Measurements from ENCODE around the gene MED25. TPM values are rescaled to one million over a fixed set of nuclear protein-coding genes. Genes with fewer than 3 reads are reported as not detected.

Gene MED25
- total RNA-seq, 1 experiment from 2014 or later = 37.8 TPM

DNA sequence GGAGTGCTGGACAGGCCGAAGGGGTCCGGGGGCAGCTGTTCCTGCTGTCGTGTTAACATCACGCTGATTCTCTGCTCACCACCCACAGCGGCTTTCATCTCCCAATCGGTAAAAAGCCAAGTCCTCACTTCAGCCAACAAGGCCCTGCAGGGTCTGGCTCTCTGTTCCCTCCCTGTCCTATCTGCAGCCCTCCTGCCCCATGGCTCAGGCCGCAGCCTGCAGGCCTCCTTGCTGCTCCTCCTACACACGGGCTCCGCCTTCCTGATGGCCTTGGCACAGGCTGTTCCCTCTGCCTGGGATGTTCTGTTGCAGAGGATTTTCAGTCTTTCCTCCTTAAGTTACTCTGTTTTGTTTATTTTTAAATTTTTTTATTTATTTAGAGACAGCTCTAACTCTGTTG is 27.2 kb upstream of the MED25 start:
- Histone ChIP-seq H3K4me2 (ENCODE audit: low read depth, low read length, poor library complexity, severe bottlenecking) (no peak overlapping the region), H3K36me3 (ENCODE audit: insufficient read depth, low read length) (peaks cover 12% of the 10 kb centered on the region; the same call in 1 of the 2 replicates), H3K27me3 (ENCODE audit: low read length) (no peaks in the 10 kb centered on the region), H3K27ac (ENCODE audit: low read length) (no peak overlapping the region), H2AFZ (ENCODE audit: low read length) (no peak overlapping the region), H4K20me1 (ENCODE audit: insufficient read depth, low read depth, low read length) (peaks cover 6% of the 10 kb centered on the region; the same call in 1 of the 2 replicates), H3K9me2 (replicated peaks; ENCODE audit: insufficient read depth, low read length) (no peaks in the 10 kb centered on the region), H3K9me3 (ENCODE audit: low read length) (no peaks in the 10 kb centered on the region), H3K9ac (ENCODE audit: low read length) (no peak overlapping the region), H3K4me1 (ENCODE audit: low read length) (no peaks in the 10 kb centered on the region), H3K79me2 (ENCODE audit: low read length) (peaks cover 22% of the 10 kb centered on the region), H3K4me3 (ENCODE audit: low read length) (no peak overlapping the region)
- no peak for DNase-seq

DNA sequence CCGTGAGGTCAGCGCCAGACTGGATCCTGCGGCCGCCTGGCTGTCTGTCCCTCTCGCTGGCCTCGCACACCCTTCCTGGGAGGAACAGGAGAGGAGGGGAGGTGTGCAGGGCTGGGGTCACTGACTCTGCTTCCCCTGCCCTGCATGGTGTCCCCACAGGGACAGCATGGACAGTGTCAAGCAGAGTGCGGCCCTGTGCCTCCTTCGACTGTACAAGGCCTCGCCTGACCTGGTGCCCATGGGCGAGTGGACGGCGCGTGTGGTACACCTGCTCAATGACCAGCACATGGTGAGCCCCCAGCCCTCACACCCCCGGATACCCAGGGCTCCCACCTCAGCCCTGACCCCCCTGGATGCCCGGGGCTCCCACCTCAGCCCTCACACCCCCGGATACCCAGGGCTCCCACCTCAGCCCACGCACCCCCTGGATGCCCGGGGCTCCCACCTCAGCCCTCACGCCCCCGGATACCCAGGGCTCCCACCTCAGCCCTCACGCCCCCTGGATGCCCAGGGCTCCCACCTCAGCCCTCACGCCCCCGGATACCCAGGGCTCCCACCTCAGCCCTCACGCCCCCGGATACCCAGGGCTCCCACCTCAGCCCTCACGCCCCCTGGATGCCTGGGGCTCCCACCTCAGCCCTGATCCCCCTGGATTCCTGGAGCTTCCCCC is 26.2 kb upstream of the MED25 start:
- no peak overlapping the region for H3K27ac ChIP-seq (ENCODE audit: low read length)
- H2AFZ ChIP-seq (ENCODE audit: low read length) = no peak overlapping the region
- no peak for DNase-seq
- no peaks in the 10 kb centered on the region for H3K9me2 ChIP-seq (replicated peaks; ENCODE audit: insufficient read depth, low read length)
- peaks cover 15% of the 10 kb centered on the region for H3K79me2 ChIP-seq (ENCODE audit: low read length)
- H3K9ac ChIP-seq (ENCODE audit: low read length) = no peak overlapping the region
- H3K9me3 ChIP-seq (ENCODE audit: low read length) = no peaks in the 10 kb centered on the region
- H3K27me3 ChIP-seq (ENCODE audit: low read length) = no peaks in the 10 kb centered on the region
- no peak overlapping the region for H3K4me3 ChIP-seq (ENCODE audit: low read length)
- no peak overlapping the region for H3K4me2 ChIP-seq (ENCODE audit: low read depth, low read length, poor library complexity, severe bottlenecking)
- H3K4me1 ChIP-seq (ENCODE audit: low read length) = no peaks in the 10 kb centered on the region
- peaks cover 16% of the 10 kb centered on the region; the same call in 1 of the 2 replicates for H3K36me3 ChIP-seq (ENCODE audit: insufficient read depth, low read length)
- H4K20me1 ChIP-seq (ENCODE audit: insufficient read depth, low read depth, low read length) = peaks cover 6% of the 10 kb centered on the region; the same call in 1 of the 2 replicates

DNA sequence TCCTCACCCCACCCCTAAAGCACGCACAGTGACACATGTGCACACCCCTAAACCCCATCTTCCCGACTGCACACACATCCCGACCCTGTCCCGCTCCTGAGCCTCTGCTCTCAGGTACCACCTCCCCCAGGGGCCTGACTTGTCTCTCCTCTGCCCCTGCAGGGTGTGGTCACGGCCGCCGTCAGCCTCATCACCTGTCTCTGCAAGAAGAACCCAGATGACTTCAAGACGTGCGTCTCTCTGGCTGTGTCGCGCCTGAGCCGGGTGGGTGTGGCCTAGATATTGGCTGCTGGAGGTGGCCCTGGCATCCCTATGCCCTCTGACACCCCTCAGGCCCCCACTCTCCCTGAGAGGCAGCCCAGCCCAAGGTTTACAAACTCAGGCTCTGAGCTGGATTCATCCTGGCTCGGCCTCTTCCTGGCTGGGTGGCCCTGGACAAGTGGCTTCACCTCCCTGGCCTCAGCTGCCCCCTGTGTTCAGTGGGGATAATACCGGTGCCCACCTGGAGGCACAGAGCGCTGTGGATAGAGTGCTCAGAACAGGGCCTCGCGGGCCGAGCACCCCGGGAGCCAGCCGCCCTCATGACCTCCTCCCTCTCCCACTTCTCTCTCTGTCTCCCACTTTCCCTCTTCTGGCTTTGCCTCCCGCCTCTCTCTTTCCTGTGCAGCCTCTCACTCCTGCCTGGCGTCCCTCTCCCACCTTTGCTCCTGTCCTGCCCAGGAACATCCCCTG is 25.1 kb upstream of the MED25 start:
- no peaks in the 10 kb centered on the region for H3K4me1 ChIP-seq (ENCODE audit: low read length)
- DNase-seq = no peak
- no peak overlapping the region for H2AFZ ChIP-seq (ENCODE audit: low read length)
- H3K4me2 ChIP-seq (ENCODE audit: low read depth, low read length, poor library complexity, severe bottlenecking) = no peak overlapping the region
- H3K9me2 ChIP-seq (replicated peaks; ENCODE audit: insufficient read depth, low read length) = no peaks in the 10 kb centered on the region
- no peaks in the 10 kb centered on the region for H3K9me3 ChIP-seq (ENCODE audit: low read length)
- H3K36me3 ChIP-seq (ENCODE audit: insufficient read depth, low read length) = peaks cover 16% of the 10 kb centered on the region; the same call in 1 of the 2 replicates
- 0 out of 2 replicates have a peak, but pooled peaks cover 3% of the 10 kb centered on the region for H4K20me1 ChIP-seq (ENCODE audit: insufficient read depth, low read depth, low read length)
- no peak overlapping the region for H3K27ac ChIP-seq (ENCODE audit: low read length)
- no peaks in the 10 kb centered on the region for H3K27me3 ChIP-seq (ENCODE audit: low read length)
- H3K4me3 ChIP-seq (ENCODE audit: low read length) = no peak overlapping the region
- H3K79me2 ChIP-seq (ENCODE audit: low read length) = peaks cover 12% of the 10 kb centered on the region
- no peak overlapping the region for H3K9ac ChIP-seq (ENCODE audit: low read length)

DNA sequence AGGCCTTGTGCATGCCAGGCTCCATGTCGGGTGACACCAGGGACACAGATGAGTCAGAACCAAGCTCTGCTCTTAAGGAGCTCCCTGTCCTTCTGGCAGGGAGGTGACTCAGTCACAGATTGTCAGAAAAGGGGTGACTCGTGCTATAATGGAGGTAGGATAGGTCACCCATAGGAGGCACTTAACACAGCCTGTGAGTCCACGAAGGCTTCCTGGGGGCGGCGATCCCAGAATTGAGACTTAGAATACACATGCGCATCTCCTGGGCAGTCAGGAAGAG is 24.6 kb upstream of the MED25 start:
- no peak overlapping the region for H3K9ac ChIP-seq (ENCODE audit: low read length)
- H3K36me3 ChIP-seq (ENCODE audit: insufficient read depth, low read length) = peaks cover 16% of the 10 kb centered on the region; the same call in 1 of the 2 replicates

DNA sequence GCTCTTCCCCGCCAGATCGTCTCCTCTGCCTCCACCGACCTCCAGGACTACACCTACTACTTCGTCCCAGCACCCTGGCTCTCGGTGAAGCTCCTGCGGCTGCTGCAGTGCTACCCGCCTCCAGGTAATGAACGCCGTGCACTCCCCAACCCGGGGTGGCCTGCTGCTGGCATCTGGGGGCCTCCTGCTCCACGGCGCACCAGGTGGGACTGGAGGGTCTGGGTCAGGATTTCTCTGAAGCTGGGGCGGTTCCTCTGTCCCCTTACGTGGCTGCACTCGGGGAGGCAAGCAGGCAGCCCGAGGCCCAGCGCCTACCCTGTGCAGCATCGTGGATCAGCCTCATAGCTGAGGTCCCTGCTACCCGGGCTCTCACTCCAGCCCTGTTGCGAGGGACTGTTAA is 22.5 kb upstream of the MED25 start:
- no peaks in the 10 kb centered on the region for H3K9me2 ChIP-seq (replicated peaks; ENCODE audit: insufficient read depth, low read length)
- no peak overlapping the region for H3K9ac ChIP-seq (ENCODE audit: low read length)
- no peak overlapping the region for H2AFZ ChIP-seq (ENCODE audit: low read length)
- 0 out of 2 replicates have a peak, but pooled peaks cover 3% of the 10 kb centered on the region for H4K20me1 ChIP-seq (ENCODE audit: insufficient read depth, low read depth, low read length)
- H3K27ac ChIP-seq (ENCODE audit: low read length) = no peak overlapping the region
- H3K79me2 ChIP-seq (ENCODE audit: low read length) = no peaks in the 10 kb centered on the region
- H3K36me3 ChIP-seq (ENCODE audit: insufficient read depth, low read length) = 0 out of 2 replicates have a peak, but pooled peaks cover 16% of the 10 kb centered on the region
- H3K4me3 ChIP-seq (ENCODE audit: low read length) = no peak overlapping the region
- H3K9me3 ChIP-seq (ENCODE audit: low read length) = no peaks in the 10 kb centered on the region
- H3K4me1 ChIP-seq (ENCODE audit: low read length) = no peaks in the 10 kb centered on the region
- no peak overlapping the region for H3K4me2 ChIP-seq (ENCODE audit: low read depth, low read length, poor library complexity, severe bottlenecking)
- DNase-seq = no peak
- no peaks in the 10 kb centered on the region for H3K27me3 ChIP-seq (ENCODE audit: low read length)

More for the DNA sequence above, 24.6 kb upstream of the MED25 start:
- DNase-seq = no peak
- no peak overlapping the region for H3K27ac ChIP-seq (ENCODE audit: low read length)
- H3K4me1 ChIP-seq (ENCODE audit: low read length) = no peaks in the 10 kb centered on the region
- H3K9me3 ChIP-seq (ENCODE audit: low read length) = no peaks in the 10 kb centered on the region
- H3K4me2 ChIP-seq (ENCODE audit: low read depth, low read length, poor library complexity, severe bottlenecking) = no peak overlapping the region
- no peaks in the 10 kb centered on the region for H3K9me2 ChIP-seq (replicated peaks; ENCODE audit: insufficient read depth, low read length)
- H3K4me3 ChIP-seq (ENCODE audit: low read length) = no peak overlapping the region
- H4K20me1 ChIP-seq (ENCODE audit: insufficient read depth, low read depth, low read length) = 0 out of 2 replicates have a peak, but pooled peaks cover 3% of the 10 kb centered on the region
- no peaks in the 10 kb centered on the region for H3K27me3 ChIP-seq (ENCODE audit: low read length)
- H2AFZ ChIP-seq (ENCODE audit: low read length) = no peak overlapping the region
- H3K79me2 ChIP-seq (ENCODE audit: low read length) = peaks cover 7% of the 10 kb centered on the region

DNA sequence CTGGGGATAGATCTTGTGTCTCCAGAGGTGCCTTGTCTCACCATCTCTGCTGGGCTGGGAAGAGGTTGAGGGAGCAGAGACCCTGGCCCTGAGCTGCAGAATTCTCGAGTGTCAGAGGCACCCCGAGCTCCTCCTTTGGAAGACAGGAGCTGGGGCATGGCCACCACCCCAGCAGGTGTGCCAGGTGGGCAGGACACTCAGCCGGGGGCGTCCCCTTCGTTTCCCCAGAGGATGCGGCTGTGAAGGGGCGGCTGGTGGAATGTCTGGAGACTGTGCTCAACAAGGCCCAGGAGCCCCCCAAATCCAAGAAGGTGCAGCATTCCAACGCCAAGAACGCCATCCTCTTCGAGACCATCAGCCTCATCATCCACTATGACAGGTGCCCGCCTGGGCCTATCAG is 19.5 kb upstream of the MED25 start:
- 0 out of 2 replicates have a peak, but pooled peaks cover 18% of the 10 kb centered on the region for H3K36me3 ChIP-seq (ENCODE audit: insufficient read depth, low read length)
- no peaks in the 10 kb centered on the region for H3K79me2 ChIP-seq (ENCODE audit: low read length)
- no peak for DNase-seq

DNA sequence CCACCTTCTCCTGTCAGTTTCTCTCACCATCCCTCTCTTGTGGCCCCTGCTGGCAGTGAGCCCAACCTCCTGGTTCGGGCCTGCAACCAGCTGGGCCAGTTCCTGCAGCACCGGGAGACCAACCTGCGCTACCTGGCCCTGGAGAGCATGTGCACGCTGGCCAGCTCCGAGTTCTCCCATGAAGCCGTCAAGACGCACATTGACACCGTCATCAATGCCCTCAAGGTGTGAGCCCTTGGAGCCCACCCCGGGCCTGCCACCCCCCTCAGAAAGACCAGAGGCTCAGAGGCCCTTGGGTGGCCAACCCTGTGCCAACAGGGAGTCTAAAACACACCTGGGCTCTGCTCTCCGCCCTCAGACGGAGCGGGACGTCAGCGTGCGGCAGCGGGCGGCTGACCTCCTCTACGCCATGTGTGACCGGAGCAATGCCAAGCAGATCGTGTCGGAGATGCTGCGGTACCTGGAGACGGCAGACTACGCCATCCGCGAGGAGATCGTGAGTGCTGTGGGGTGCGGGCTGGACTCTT is 18.8 kb upstream of the MED25 start:
- Histone ChIP-seq H3K36me3 (ENCODE audit: insufficient read depth, low read length) (0 out of 2 replicates have a peak, but pooled peaks cover 19% of the 10 kb centered on the region), H3K27me3 (ENCODE audit: low read length) (no peaks in the 10 kb centered on the region), H2AFZ (ENCODE audit: low read length) (no peak overlapping the region), H3K4me2 (ENCODE audit: low read depth, low read length, poor library complexity, severe bottlenecking) (no peak overlapping the region), H3K4me3 (ENCODE audit: low read length) (no peak overlapping the region), H3K9ac (ENCODE audit: low read length) (no peak overlapping the region), H3K4me1 (ENCODE audit: low read length) (no peaks in the 10 kb centered on the region), H3K27ac (ENCODE audit: low read length) (no peak overlapping the region), H3K9me2 (replicated peaks; ENCODE audit: insufficient read depth, low read length) (no peaks in the 10 kb centered on the region), H4K20me1 (ENCODE audit: insufficient read depth, low read depth, low read length) (no peaks in the 10 kb centered on the region), H3K9me3 (ENCODE audit: low read length) (no peaks in the 10 kb centered on the region), H3K79me2 (ENCODE audit: low read length) (no peaks in the 10 kb centered on the region)
- DNase-seq = no peak

More for the DNA sequence above, 19.5 kb upstream of the MED25 start:
- Histone ChIP-seq H3K4me3 (ENCODE audit: low read length) (no peak overlapping the region), H2AFZ (ENCODE audit: low read length) (no peak overlapping the region), H3K9me3 (ENCODE audit: low read length) (no peaks in the 10 kb centered on the region), H3K27ac (ENCODE audit: low read length) (no peak overlapping the region), H4K20me1 (ENCODE audit: insufficient read depth, low read depth, low read length) (no peaks in the 10 kb centered on the region), H3K9ac (ENCODE audit: low read length) (no peak overlapping the region), H3K27me3 (ENCODE audit: low read length) (no peaks in the 10 kb centered on the region), H3K9me2 (replicated peaks; ENCODE audit: insufficient read depth, low read length) (no peaks in the 10 kb centered on the region), H3K4me1 (ENCODE audit: low read length) (no peaks in the 10 kb centered on the region), H3K4me2 (ENCODE audit: low read depth, low read length, poor library complexity, severe bottlenecking) (no peak overlapping the region)

DNA sequence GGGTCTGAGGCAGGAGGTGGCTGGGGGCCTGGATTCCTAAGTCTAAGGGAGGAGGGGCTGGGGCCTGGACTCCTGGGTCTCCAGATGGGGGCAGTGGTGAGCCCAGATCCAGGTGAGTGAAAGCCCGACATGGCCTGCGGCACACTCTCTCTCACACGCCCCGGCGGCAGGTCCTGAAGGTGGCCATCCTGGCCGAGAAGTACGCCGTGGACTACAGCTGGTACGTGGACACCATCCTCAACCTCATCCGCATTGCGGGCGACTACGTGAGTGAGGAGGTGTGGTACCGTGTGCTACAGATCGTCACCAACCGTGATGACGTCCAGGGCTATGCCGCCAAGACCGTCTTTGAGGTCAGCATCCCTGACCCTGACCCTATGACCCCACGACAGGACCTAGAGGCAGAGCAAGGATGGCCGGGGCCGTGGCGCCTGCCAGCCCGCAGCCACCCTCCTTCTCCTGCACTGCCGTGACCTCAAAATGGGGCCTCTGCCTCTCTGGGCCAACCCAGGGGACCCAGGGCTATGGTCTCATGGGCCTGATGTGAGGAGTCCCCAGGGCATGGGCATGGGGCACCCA is 18.2 kb upstream of the MED25 start:
- H3K27me3 ChIP-seq (ENCODE audit: low read length) = no peaks in the 10 kb centered on the region
- H2AFZ ChIP-seq (ENCODE audit: low read length) = no peak overlapping the region
- no peaks in the 10 kb centered on the region for H4K20me1 ChIP-seq (ENCODE audit: insufficient read depth, low read depth, low read length)
- H3K27ac ChIP-seq (ENCODE audit: low read length) = no peak overlapping the region
- H3K4me1 ChIP-seq (ENCODE audit: low read length) = no peaks in the 10 kb centered on the region
- H3K4me2 ChIP-seq (ENCODE audit: low read depth, low read length, poor library complexity, severe bottlenecking) = no peak overlapping the region
- no peaks in the 10 kb centered on the region for H3K79me2 ChIP-seq (ENCODE audit: low read length)
- no peaks in the 10 kb centered on the region for H3K9me3 ChIP-seq (ENCODE audit: low read length)
- no peak overlapping the region for H3K9ac ChIP-seq (ENCODE audit: low read length)
- 0 out of 2 replicates have a peak, but pooled peaks cover 23% of the 10 kb centered on the region for H3K36me3 ChIP-seq (ENCODE audit: insufficient read depth, low read length)
- DNase-seq = peak; percentile 61
- no peaks in the 10 kb centered on the region for H3K9me2 ChIP-seq (replicated peaks; ENCODE audit: insufficient read depth, low read length)
- no peak overlapping the region for H3K4me3 ChIP-seq (ENCODE audit: low read length)

All from Karpas-422 (cell line).